Measurements from ENCODE around the gene CNMD.

GRCh38 chr13:52739468-52740071, at the start of gene CNMD:
- TF ChIP-seq CTCF (IDR thresholded peaks at IDR 0.05; ENCODE audit: control extremely low read depth in 1 of 3, insufficient read depth in 1 of 3, low read depth in 1 of 3, low read length in 3 of 3) (no peak), SRF (IDR thresholded peaks at IDR 0.05; ENCODE audit: low read depth, low read length) (no peak), TEAD4 (IDR thresholded peaks at IDR 0.05; ENCODE audit: low read depth, low read length) (no peak), FOSL1 (IDR thresholded peaks at IDR 0.05; ENCODE audit: insufficient read depth, low read depth, low read length) (no peak), JUN (IDR thresholded peaks at IDR 0.05; ENCODE audit: low read depth, low read length) (no peak), EZH2 (IDR thresholded peaks at IDR 0.05; ENCODE audit: low read depth, low read length, severe bottlenecking) (no peak), POLR2AphosphoS5 (IDR thresholded peaks at IDR 0.05; ENCODE audit: low read depth, low read length) (no peak), CBX5 (IDR thresholded peaks at IDR 0.05; ENCODE audit: low read depth, low read length) (no peak)

All from H1 (cell line).